Heart left ventricle (tissue), 16 donors: ENCODE results near the gene TMEM132A. TPM values are rescaled to one million over a fixed set of nuclear protein-coding genes. Genes with fewer than 3 reads are reported as not detected.
A peak's percentile ranks its signal among the peaks of the same experiment; 100 is the strongest.

ENCODE experiments used
- ATAC-seq, 4 donors: fragments of 200-7000 bp; cut with Tn5 transposase; one replicate each; pipeline ENCODE4 v1.9.1; 2020 to 2022; ENCODE audit warnings: moderate library complexity in 4 of 4, mild to moderate bottlenecking in 3 of 4, moderate number of reproducible peaks in 1 of 4
- DNase-seq, 5 donors: peaks; one replicate each; pipeline ENCODE4 v3.0.0-alpha.2; 2020
- H3K27ac ChIP-seq, 12 donors: fragments of 200-600 bp; sonication (generic) in 4 of 12; one replicate each; pipeline versions ENCODE4 v1.5.0 to v1.8.0; 2016 to 2022; ENCODE audit warnings: mild to moderate bottlenecking in 2 of 12
- H3K27me3 ChIP-seq, 9 donors: fragments of 200-600 bp; sonication (generic) in 2 of 9; one replicate each; pipeline versions ENCODE4 v1.5.1 to v1.8.0; 2016 to 2022; ENCODE audit warnings: mild to moderate bottlenecking in 3 of 9
- H3K36me3 ChIP-seq, 9 donors: fragments of 200-600 bp; sonication (generic) in 2 of 9; one replicate each; pipeline versions ENCODE4 v1.5.0 to v1.8.0; 2018 to 2022; ENCODE audit warnings: mild to moderate bottlenecking in 2 of 9
- H3K4me1 ChIP-seq, 12 donors: fragments of 200-600 bp; sonication (generic) in 4 of 12; one replicate each; pipeline versions ENCODE4 v1.5.0 to v1.8.0; 2016 to 2022; ENCODE audit warnings: mild to moderate bottlenecking in 3 of 12
- H3K4me3 ChIP-seq, 12 donors: fragments of 200-600 bp; sonication (generic) in 4 of 12; one replicate each; pipeline versions ENCODE4 v1.5.0 to v1.8.0; 2017 to 2022; ENCODE audit warnings: mild to moderate bottlenecking in 9 of 12, moderate library complexity in 4 of 12
- H3K9me3 ChIP-seq, 12 donors: fragments of 200-600 bp; sonication (generic) in 4 of 12; one replicate each; pipeline versions ENCODE4 v1.5.0 to v1.8.0; 2016 to 2022; ENCODE audit warnings: mild to moderate bottlenecking in 1 of 12
- CTCF ChIP-seq, 12 donors: fragments of 200-600 bp; sonication (generic) in 4 of 12; IDR thresholded peaks; one replicate each; pipeline versions ENCODE4 v1.5.0 to v1.8.0; 2018 to 2022; ENCODE audit warnings: antibody characterized with exemption in 12 of 12, mild to moderate bottlenecking in 5 of 12
- POLR2A ChIP-seq, 2 donors: fragments of 450-650 bp; IDR thresholded peaks; one replicate each; pipeline ENCODE4 v1.6.1; 2017; ENCODE audit warnings: antibody characterized with exemption in 2 of 2, mild to moderate bottlenecking in 2 of 2, moderate library complexity in 2 of 2
- whole genome bisulfite sequencing, 4 donors: extraction: QIAGEN DNeasy Blood & Tissue Kit in 2 of 4; methylation state at CpG; one replicate each; pipeline versions ENCODE4 v1.1.5 to v1.1.7; 2013 to 2018; 5-methylcytosine and 5-hydroxymethylcytosine counted together
- intact Hi-C, 10 donors: fragments of 100-400 bp; cut with DNase I; formaldehyde crosslinking; loops; one replicate each; pipeline versions ENCODE4 v1.11.1 to v1.14.2; 2022
- polyA plus RNA-seq, 2 donors: library from polyadenylated mRNA; stranded (reverse); fragments of 200-250 nt; gene quantifications; one replicate each; pipeline ENCODE4 v1.2.3, GENCODE V29; 2013
- total RNA-seq, 9 donors: library from RNA; depleted of rRNA in 2 of 9; stranded (reverse); fragments of >200 nt in 2 of 9; fragmentation: NEBNext Ultra II Directional in 3 of 9; extraction: Animal tissue kit (Norgen Biotek cat#: 25700) in 3 of 9; gene quantifications; one replicate each; pipeline versions ENCODE4 v1.1.0 to v1.2.4, GENCODE V29; 2016 to 2023
- donor health status: ischemic (EF 13 %, LVEDD 7.1; RV severe dilation, severe dysfunction).
- donor health status: healthy with polysubstance abuse.
- donor health status: DM: no; HTN: yes; CAD: no.
- donor health status: DM: no; HTN: no; CAD: no.
- donor health status: ischemic (EF 25% LVEDD 6.9; RV normal size, moderate dysfunction).
- donor health status: ischemic (EF 25% LVEDD 5.7; RV mildly dilated, moderate dysfunction).
- donor health status: healthy.
- donor health status: DM: yes; HTN: yes; CAD: no.
- donor health status: ischemic (EF 35%, LVEDD 5.7; RV mildly dilated, moderate dysfunction).
- donor health status: nonischemic (EF 11% LVEDD 7.7; RV severe dilation, severe dysfunction).
- donor health status: DM: yes; HTN: yes; CAD: no.
- donor health status: PGD.
- donor health status: ischemic (EF 29% LVEDD 5.4; RV normal size, mild dysfunction).
- donor health status: nonischemic (EF 23%, LVEDD 6.1; RV moderate dilation, normal function).

Gene TMEM132A
- total and polyA plus RNA-seq, 11 donors = 3.1 to 16.1 (median 8.5) TPM

DNA sequence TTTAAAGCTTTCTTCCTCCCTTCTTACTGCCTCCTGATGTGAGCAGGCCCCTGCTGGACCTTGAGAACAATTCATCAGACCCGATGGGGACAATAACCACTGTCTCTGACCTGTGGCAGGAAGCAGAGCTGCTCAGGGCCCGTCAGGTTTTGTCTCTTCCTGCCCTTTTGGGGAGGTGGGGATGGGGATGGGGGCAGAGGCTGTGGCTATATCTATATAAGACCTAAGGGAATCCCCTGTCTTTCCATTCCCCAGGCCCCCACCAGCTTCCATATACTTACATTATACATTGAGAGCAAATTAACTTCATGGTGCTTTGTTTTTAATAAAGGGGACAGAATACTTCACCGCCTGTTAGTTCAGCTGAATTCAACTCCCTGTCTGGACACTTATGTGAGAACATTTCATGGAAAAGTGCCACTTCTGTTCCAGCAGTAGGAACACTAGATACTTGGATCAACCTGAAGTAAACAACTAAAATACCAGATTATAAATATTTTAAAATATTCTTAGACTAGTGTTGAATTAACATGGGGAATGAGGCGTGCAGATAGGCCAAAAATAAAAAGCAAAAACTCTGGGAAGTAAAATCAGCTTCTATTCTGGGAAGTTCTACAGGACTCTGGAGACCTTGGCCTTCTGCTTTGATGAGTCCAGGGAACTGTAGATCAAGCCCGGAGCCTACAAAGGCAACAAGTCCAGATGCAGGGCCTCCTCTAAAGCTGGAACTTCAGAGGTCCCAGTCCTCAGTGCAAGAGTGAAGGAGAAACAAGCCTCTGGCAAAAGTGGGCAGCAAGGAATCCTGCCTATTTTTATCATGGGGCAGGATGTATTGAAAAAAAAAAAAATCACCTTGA is 45.8 kb upstream of the TMEM132A start:
- 50 to 73% (median 59%) methylated on average over 5 of the region's 5 CpGs for whole genome bisulfite sequencing, 4 donors
- Histone ChIP-seq H3K36me3 (peaks cover 0 to 32% (median 14%) of the 10 kb centered on the region in 9 donors), H3K27me3 (no peaks in the 10 kb centered on the region), H3K4me1 (peaks cover 0 to 32% (median 6%) of the 10 kb centered on the region in 12 donors), H3K4me3 (no peak overlapping the region), H3K27ac (peak overlapping the region; percentile 15 to 89 (median 58)), H3K9me3 (no peaks in the 10 kb centered on the region)
- ATAC-seq (peak; percentile 63 to 84 (median 73)), DNase-seq (peak in 1 of 5 donors; percentile 39)
- no peak for TF ChIP-seq CTCF (IDR thresholded peaks at IDR 0.05)
- no peak for TF ChIP-seq POLR2A (IDR thresholded peaks at IDR 0.05)
- intact Hi-C loops = loop anchor here in 3 of 10 donors (5.0 kb wide), 2 partner anchors 36 to 41 kb away; partner anchors contain the start of gene CCDC86 (in 2 of the 3)

- Histone ChIP-seq H3K36me3 (peaks cover 0 to 32% (median 14%) of the 10 kb centered on the region in 9 donors), H3K27me3 (no peaks in the 10 kb centered on the region), H3K27ac (peak overlapping the region in 11 of 12 donors; percentile 15 to 89 (median 53)), H3K9me3 (no peaks in the 10 kb centered on the region), H3K4me3 (no peak overlapping the region), H3K4me1 (peaks cover 0 to 32% (median 6%) of the 10 kb centered on the region in 12 donors)
- intact Hi-C loops = loop anchor here in 3 of 10 donors (5.0 kb wide), 2 partner anchors 37 to 42 kb away; partner anchors contain the start of gene CCDC86 (in 2 of the 3)
- DNase-seq (no peak), ATAC-seq (no peak)
- TF ChIP-seq POLR2A (IDR thresholded peaks at IDR 0.05) (no peak), CTCF (IDR thresholded peaks at IDR 0.05) (no peak)
- 85 to 94% (median 91%) methylated on average over 1 of the region's 1 CpG for WGBS, 4 donors
Measured at GRCh38 chr11:60879104-60879503, 45.2 kb upstream of the TMEM132A start.

GRCh38 chr11:60879971-60880588 is 44.2 kb upstream of the TMEM132A start:
- DNase-seq = no peak

More at GRCh38 chr11:60879971-60880588, 44.2 kb upstream of the TMEM132A start:
- Histone ChIP-seq H3K9me3 (no peaks in the 10 kb centered on the region), H3K36me3 (peaks cover 0 to 32% (median 14%) of the 10 kb centered on the region in 9 donors), H3K27ac (peak overlapping the region in 2 of 12 donors; percentile 65 to 77), H3K4me3 (no peak overlapping the region), H3K27me3 (no peaks in the 10 kb centered on the region), H3K4me1 (peaks cover 0 to 25% (median 6%) of the 10 kb centered on the region in 12 donors)
- intact Hi-C loops = loop anchor here in 3 of 10 donors (5.0 kb wide), 2 partner anchors 38 to 43 kb away; partner anchors contain the start of gene CCDC86 (in 2 of the 3)
- no peak for TF ChIP-seq CTCF (IDR thresholded peaks at IDR 0.05)
- no peak for TF ChIP-seq POLR2A (IDR thresholded peaks at IDR 0.05)
- ATAC-seq = no peak
- WGBS, 4 donors = 89 to 93% (median 91%) methylated on average over 5 of the region's 5 CpGs
